ENCODE results near the gene VWA5B1.

Gene VWA5B1

GRCh38 chr1:20399606-20400180, 109.0 kb downstream of the VWA5B1 start:
- DNase-seq, result no peak

DNA sequence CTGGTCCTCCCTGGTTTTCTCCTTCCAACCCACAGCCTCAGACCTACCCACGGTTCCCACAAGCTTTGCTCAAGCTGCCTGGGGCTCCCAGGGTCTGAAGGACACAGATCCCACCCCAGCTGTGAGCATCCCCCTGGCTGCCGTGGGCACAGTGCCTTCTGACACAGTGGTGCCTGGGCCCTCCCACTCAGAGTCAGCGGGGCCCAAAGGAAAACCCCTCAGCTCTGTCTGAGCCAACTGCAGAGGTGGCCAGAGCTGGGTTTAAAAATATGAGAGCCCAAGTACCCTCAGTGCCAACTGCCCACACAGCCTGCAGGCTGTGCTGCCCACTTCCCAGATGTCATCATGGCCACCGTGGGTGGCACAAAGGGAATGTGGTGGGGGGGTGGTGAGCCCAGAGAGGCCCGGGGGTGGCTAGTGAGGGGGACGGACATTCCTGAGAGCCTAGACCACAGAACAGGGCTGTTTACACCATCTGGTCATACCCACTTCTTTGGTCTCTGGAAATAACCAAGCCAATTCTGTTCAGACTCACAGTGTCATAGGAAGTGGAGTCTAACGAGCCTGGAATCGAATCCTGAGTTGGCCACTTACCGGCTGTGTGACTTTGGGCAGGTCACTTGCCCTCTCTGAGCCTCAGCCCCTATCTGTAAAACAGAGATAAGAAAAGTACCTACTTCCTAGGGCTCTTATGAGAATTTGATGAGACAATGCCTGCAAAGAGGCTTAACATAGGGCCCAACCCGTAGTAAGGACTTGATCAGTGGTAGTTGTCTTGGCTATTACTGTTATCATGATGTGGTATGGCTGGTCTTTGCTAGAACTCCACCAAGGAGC, 109.9 kb downstream of the VWA5B1 start:
- no peak for DNase-seq

- DNase-seq, result no peak
Measured at GRCh38 chr1:20401405-20402010, 110.8 kb downstream of the VWA5B1 start.

- DNase-seq, result no peak
Measured at GRCh38 chr1:20402585-20403422, 112.1 kb downstream of the VWA5B1 start.

DNA sequence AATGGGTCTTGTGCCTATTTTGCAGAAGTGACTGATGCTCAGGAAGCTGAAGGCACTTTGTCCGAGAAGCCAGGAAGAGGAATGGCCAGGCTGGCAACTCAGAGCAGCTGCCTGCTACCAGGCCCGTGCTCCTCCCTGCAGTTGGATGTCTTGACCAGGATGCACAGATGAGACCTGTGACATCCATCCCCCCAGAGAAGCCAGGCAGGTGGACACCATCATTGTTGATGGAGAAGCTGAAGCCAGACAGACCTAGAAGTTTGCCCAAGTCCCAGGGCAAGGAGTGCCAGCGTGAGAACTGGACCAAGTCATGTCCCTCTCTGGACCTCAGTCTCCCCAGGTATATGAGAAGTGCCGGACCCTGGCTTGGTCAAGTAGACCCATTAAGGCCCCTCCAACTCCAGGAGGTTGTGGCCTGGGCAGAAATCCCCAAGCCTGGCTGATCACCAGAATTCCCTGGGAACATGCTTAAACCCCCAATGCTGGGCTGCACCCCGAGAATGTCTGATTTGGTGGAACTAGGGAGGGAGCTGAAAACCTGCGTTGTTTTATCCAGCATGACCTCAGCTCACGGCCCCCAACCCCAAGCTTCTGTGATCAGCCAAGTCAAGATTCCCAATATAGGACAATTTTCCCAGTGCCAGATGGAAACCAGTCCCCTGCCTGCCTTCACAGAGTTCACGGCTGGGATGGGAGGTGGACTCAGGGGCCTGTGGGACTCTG, 112.9 kb downstream of the VWA5B1 start:
- no peak for DNase-seq

DNA sequence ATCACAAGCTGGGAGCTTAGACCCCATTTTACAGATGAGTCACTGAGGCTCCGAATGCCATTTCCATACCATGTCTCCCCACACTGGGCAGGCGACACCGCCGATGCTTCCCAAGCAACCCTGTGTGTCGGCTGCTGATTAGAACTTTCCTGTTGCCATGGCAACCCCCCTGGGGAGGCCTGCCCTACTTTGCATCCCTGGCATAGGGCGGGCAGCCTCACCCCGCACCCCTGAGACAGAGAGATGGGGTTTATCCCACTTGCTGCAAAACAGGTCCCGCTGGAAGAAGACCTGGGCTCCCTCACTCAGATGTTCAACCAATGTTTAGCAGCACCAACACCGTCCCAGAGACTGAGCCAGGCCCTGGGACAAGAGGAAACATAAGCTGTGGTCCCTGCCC, 113.8 kb downstream of the VWA5B1 start:
- no peak for DNase-seq
